Activated CD8-positive, alpha-beta memory T cell treated with anti-CD3 and anti-CD28 coated beads for 4 hours (primary cell): ENCODE results near the gene PGRMC2.
A peak's percentile ranks its signal among the peaks of the same experiment; 100 is the strongest.

Experiments used
- DNase-seq, 2 donors: peaks; one replicate each; pipeline ENCODE4 v3.0.0-alpha.2; 2020; ENCODE audit warnings: low read depth in 2 of 2

The PGRMC2 gene

DNA sequence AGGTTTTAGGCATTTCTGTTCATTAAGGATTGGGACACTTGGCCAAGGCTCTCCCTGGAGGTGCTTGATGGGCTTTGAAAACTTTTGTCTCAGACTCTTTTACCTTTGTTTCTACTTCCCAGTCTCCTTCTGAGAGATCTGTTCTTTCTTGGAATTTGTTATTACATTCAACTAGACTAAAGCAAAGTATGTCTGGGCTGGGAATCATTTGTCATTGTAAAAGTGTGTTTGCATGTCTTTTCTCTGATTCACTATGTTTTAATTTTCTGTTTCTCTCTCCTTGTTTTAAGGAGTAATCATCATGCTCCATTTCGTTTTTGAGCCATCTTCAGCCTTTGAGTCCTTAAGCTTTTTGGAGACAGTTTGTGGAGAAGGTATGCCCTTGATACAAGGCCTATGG is 12.2 kb upstream of the PGRMC2 start:
- no peak for DNase-seq

DNA sequence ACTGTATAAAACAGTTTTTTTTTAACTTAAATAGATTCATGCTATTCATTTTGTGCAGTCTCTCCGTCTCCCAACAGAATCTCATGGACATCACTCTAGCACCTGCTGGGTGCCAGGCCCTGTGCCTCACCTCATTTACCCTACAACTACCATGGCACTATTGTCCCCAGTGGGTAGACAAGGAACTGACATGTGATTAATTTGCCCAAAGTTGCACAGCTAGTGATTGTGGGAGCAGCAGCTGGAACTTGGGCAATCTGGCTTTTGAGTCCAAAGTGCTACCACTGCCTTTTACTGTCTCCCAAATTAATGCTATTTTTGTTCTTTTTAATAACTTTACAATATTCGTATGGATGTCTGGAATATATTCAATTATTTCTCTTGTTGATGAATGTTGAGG is 11.2 kb upstream of the PGRMC2 start:
- no peak for DNase-seq

DNA sequence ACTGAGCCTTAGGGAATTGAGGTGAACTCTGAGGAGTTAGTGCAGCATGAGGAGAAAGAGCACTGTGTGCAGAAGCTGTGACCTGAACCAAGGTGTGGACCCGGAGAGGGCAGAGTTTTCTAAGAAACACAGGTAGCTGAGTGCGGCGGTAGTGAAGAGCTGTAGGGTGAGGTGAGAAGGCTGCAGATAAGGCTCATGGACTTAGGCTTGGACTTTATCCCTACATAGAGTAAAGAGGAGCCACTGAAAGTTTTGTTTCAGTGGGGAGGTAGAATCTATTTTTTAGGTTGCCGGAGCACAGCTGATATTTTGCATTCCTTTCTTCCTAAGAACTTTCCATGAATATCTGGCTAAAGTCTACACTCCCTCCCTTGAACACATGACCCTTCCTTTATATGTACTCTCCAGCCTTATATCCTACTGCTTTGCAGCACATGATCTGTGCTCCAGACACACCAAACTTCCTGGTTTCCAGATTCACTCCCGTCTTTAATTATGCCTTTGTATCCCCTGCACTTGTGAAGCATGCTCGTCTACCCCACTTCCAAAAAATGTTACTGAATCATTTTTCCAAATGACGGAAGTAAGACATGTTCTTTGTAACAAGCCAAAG is 10.6 kb upstream of the PGRMC2 start:
- no peak for DNase-seq

DNA sequence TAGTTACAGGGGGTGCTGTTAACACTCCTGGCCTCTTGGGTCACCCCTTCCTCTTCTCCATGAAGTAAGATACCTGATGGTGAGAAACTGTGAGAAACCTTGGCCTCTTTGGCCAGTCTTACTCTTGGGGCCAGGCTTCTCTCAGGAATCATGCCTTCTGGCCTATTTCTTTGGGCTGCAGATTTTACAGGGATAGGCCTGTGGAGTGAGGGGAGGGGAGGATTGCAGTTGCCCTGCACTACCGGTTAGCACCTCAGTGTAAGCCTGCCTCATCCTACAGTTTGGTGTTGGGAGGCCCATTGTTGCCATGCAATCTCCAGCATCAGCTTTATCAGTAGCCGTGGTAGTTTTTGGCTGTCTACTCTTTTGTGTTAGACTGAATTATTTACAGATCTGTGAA is 7.6 kb upstream of the PGRMC2 start:
- DNase-seq, result no peak

DNA sequence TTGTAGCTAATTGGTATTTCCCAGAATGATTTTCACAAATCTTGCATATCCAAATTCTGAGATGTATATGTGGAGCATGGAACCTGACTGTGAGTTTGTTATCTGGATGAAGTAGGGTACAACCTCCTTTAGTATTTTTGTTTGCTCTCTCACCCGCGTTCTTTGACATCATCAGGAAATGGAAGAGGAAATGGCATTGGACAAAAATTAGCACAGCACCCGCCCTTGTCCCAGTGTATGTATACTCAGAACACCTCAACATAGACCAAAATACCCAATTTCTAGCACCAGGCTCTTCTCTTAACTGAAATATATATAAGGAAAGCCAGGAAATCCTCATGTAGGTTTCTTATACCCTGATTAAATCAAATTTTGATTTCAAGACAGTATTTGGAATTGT is 6.9 kb upstream of the PGRMC2 start:
- no peak for DNase-seq

DNA sequence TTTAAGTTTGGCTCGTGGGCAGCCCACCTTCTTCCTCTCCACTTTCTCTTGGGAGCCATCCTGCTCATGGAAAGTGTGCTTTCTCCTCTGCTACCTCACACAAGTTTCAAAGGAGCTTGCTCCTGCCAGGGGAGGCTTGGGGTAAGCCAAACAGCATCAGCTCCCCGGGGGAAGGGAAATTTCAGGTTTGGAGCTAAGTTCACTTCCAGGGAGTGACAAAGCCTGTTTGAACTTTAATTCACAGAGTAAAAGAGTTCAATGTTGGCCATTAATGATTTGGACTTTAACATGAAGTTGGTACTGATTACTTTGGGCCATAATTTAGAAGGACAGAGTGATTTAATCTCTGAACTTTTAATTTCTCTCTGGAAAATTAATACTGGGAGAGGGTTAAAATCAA is 4.7 kb upstream of the PGRMC2 start:
- DNase-seq, result no peak

DNA sequence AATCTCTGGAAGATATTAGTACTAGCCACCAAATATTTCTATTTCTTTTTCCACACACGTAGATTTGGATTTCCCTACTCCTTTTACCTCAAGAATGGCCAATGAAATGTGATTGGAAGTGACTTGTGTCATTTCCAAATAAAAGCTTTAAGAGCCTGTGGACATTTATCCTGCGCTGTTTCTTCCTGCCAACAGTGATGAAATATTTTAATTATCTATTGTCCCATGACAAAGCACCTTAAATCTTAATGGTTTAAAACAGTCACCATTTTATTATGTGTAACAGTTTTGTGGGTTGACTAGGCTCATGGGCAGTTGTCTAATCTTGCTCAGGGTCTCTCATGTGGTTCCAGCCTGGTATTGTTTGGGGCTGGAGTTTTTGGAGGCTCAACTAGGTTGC is 3.5 kb upstream of the PGRMC2 start:
- DNase-seq, result no peak

DNA sequence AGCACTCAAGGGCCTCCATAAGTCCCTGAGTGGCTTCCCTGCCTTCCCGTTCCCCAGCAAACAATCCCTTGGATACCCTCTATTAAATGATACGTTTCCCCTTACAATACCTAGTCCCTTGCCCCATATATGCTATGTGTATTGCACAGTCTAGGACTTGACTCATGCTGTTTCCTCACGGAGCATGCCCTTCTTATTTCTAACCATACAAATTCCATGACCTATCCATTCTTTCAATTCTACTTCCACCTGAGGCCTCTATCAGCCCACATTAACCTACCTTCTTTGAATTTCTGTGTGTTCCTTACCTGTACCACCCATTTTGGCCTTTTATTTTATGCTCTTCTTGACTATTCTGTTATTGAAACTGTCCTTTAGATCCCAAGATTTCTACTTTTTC is 2.9 kb upstream of the PGRMC2 start:
- DNase-seq, result no peak

DNA sequence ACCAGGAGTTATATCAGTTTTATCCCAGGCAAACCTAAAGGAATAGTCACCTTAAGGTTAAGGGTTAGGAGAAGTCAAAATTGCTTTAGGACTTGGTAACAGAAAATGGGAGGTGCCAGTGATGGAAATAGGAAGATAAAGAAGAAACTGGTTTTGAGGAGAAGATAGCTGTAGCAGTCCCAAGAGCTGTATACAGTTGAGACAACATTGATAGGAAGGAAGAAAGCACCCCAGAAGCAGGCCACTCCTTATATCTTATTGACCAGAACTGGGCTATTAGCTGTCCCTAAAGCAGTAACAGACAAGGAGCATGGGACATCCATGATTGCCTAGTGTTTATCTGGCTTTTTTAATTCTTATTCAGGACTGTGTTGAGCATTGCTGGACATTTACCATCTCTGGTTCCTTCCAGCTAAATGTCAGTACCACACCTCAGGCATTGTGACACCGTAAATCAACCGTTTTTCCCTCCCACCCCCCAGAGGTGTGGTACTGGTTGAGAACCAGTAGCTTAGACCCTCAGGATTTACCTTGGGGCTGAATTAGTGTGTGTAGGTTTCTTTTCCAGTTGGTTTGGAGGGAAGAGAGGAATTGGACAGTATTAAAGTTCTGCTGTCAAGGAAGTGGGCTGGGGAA is 2.0 kb upstream of the PGRMC2 start:
- no peak for DNase-seq

DNA sequence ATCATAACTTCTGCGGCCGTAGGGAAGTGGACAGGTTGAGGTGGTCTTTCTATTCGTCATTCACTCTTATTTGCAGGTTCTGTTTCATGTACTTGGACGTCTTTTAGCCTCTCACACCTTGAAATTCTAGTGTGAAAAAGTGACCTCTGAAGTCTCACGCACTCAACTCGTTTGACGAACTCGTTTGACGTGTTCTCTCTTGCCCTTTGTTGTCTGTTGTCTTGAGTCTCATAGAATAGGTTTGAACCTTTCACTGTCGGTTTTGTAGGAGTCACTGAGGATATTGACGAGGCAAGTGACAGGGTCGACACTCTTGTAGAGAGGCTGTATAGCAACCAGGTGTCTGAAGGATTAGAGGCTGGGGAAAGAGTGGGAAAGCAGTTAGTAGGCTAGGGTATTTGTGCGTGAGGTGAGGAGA is 1.1 kb upstream of the PGRMC2 start:
- no peak for DNase-seq

DNA sequence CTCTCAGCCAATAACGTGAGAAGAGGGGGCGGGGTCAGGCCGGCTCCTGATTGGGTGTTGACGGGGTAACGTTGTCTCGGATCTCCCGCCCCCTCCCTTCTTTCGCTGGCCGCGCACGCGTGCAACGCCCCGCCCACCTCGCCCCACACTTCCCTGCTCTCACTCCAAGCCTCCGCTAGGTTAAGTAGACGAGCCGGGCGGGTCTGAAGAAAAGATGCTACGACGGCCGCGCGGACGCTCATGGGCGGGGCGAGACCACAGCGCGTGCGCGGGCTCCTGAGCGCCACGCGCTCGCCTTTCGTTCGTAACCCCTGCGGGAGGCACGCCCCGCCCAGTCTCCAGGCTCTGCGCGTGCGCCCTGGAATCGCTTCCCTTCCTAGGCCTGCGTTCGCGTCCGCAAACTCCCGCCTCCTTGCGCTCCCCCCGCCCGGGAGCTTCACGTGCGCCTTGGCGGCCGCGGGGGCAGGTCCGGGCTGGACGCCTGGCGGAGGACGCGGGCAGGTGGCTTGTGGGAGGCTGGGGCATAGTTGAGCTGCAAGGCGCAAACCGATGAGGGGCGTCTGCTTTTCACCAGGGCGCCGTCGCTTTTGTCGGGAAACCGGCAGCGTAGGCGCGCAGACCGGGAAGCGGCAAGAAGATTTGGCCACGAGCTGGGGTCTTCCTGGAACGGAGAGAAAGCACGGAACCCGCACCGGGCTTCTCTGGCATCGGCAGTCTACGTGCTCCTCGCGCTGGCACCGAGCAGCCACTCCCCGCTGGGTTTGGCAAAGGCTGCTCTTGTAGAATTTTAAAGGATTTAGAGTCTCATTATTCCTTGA is 467 bp upstream of the PGRMC2 start:
- peak; percentile 100 for DNase-seq

DNA sequence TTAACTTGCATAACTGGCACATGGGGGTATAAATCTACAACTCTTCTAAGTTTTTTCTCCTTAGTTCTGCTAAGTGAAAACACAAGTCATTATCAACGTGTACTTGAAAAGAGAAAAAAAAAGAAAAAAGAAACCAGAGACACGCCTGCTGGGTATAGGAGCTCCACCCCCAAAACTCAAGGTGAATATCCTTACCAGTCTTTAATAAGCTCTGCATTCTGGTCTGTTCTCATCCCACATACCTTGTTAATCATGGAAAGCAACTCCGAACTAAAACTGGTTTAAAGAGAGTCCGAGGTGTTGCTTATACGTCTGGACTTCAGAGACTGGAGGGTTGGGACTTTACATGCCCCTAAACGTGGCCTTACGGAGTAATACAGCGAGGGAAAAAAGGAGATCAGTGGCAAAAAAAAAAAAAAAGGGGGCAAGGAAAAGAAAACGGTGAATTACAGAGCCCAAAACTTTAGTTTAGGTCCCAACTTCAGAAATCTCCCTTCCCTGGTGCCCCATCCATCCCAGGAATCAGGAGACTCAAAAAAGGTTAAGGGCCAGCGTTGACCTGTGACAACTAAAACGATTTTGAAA is 1.0 kb downstream of the PGRMC2 start:
- DNase-seq, result no peak

DNA sequence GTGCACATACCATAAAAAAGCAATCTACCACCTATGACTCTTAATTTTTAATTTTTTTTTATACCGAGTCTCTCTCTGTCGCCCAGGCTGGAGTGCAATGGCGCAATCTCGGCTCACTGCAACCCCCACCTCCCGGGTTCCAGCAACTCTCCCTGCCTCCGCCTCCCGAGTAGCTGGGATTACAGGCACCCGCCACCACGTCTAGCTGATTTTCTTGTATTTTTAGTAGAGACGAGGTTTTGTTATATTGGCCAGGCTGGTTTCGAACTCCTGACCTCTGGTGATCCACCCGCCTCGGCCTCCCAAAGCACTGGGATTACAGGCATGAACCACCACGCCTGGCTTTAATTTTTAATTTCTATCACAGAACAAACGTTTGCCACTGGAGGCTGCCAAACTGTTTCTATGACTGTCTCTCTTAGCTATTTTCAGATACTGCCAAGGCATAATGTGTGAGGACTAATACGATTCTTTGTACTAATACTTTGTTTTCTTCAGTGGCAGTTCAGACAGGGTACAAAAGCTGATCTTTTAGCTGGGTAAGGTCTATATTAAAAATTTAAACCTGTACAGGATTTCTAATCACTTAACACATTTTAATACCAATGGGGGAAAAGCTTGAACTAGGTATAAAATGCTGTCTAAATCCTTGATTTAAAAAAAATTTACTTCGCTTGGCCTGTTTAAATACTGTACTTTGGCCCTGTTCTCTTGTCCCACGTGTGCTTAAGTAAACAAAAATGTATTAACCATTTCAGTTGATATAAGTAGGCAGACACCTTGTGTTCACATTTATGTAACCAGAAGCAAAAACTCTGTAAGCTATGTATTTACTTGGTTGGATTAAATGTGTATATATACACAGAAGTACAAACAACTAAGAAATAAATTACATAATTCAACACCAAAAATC is 2.3 kb downstream of the PGRMC2 start:
- no peak for DNase-seq

DNA sequence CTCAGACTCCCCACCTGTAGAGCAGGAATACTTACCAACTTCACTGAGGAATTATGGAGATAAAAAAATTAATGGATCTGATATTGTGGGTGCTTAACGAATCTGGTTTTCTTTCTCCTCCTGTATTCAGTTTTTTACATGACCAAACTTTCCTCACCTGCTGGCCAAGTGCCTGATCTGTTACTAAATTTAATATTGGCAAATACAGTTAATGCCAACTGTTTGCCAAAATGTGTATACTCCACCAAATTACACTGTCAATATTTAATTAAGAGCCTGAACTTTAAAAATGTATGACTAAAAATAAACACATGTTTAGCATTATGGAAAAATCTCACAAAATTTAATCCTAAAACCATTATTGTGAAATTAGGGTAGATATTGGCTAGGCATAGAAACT is 3.3 kb downstream of the PGRMC2 start:
- no peak for DNase-seq

DNA sequence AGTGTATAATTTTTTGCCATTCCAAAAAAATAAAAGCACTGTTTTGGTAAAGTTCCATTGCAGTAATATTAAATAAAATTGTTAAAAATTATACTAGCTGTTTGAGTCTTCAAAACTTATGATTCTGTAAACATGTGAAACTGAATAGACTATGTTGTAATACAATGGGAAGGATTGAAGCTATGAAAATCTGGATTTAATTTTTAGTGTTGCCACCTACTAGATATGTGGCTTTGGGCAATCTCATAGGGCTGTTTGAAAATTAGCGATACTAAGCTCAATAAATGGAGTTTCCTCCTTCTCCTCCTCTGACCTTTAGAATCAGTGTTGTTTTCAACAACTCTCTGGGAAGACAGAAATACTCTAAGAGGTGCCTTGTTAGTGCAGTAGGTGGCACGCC is 4.5 kb downstream of the PGRMC2 start:
- no peak for DNase-seq

DNA sequence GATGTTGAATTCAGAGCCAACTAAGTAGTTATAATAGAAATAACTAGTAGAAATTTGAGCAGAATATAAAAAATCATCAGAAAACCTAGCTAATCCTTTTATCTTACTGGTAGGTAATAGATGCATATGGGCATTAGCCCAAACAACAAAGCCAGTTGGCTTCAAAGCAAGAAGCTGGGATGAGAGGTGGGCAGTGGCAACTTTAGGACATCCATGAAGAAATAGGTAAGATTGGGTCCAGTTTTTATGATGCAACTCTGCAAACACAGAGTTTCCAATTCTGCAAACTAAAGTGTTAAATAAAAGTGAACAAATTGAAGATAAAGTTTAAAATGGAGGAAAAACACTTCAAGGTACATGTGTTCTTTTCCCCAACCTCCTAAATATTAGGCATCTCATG is 5.1 kb downstream of the PGRMC2 start:
- DNase-seq, result no peak

DNA sequence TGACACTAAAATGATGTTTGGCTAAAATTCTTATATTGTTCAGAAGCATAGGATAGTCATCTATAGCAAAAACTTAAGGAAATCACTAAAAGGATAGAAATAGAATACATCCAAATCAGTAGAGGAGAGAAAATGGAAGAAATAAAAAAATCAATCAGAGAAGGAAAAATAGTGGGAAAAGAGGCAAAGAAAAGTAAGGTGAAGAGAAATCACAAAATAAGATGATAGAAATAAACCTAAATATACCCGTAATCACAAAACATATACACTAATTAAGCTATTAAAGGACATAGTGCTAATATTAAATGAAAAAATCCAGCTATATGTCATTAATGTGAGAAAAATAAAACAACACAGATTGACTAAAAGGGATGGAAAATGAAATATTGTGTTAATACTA is 6.3 kb downstream of the PGRMC2 start:
- no peak for DNase-seq

DNA sequence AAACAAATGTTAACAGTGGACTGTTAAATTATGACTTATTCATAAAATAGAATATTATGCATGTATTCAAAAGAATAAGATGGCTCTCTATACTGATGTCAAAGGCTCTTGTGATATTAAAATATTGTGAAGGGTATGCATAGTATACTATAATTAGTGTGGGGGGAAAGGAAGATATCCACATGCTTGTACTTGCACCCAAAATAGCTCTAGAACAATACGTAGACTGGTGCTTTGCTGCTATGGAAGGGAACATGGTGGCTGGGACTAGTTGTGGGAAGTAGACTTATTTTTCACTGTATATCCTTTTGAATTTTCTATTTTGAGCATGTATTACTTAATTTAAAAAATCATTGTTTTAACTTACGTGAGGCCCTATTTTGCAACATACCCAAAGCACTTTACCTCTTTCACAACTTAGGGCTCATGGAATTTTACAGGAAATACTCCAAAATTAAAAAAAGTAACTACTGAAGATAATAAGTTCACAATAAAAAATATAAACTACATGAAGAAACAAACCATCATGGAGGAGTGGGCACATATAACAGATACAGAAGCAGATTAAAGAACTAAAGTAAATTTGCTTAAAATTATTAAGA is 7.9 kb downstream of the PGRMC2 start:
- no peak for DNase-seq

DNA sequence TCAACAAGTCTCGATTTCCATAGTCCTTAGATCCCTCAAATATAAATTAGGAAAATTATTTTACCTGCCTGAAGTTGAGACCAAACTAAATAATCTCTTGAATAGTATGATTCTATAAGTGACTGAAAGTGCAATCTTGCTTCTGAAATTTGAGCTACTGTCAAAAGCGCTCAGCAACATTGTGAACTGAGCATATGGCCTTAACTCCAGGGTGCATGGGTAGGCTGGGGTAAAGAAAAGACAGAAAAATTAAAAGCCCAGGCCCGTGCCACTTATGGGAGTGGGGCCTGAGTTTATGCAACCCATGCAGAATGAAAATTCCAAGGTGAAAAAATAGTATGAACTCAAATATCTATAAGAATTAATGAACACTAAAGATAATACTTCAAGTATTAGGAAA is 9.8 kb downstream of the PGRMC2 start:
- no peak for DNase-seq

DNA sequence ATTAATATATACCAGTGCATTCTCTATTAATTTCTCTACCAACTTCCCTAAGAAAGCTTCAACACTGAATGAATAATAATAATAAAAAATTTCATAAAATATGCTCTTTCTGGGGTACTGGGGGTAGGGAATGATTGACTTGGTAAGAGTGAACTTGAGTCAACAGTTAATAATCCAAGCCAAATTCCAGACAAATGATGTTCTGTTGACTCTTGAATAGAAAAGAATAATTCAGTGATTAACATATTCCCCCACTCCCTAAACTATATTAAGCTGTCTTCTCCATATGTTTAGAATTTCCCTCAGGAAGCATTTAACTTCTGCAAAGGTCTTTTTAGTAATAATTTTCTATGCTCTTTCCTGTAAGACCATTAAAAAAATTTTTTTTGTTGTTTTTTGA is 12.3 kb downstream of the PGRMC2 start:
- DNase-seq, result no peak

DNA sequence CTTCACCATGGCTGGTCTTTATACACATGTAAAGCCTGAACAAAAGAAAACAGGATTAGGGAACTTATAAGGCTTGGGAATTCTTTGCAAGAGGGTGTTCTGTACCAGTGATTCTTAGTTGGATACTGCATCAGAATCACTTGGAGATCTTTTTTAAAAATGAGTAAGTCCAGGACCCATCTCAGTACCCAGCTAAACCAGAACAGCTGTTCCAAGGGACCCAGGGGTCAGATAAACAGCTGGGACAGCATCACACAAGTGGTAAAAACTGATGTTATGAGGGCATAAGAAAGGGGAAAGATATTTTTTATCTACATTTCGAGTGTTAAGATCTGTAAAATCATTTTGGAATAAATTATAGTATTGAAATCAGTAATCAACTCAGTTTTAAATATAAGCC is 16.1 kb downstream of the PGRMC2 start:
- no peak for DNase-seq
